Measurements from ENCODE around the gene FOXP1.

DNA sequence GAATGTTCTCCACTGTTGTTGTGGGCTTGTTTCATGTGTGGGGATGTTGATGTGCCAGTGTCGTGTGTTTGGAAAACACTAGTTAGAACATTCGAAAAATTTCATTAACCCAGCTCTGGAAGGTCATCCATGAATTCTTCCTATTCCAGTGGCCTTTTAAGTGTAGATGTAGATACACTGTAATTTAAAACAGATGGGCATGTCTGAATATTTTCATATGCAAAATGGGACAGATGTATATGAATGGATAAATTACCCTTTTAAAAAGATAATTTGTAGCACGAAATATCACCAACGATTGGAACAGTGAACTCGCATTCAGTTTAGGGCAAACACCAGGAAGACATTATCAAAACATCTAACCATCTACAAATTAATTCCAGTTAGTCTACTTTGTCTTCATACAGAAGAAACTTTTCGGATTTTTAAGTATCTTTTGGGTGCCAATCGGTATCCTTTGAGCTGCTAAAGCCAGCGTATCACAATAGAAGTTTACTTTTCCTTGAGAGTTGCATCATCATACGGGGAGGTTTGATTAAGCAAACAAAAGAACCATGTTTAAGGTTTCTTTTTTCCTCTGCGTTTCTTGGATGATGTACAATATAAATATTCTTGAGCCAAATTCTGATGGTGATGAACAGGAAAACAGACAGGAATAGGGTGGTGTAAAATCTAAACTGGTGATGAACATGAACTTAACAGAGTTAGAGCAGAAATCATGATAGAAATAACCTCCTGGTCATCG, 528.1 kb downstream of the FOXP1 start:
- no peak for TF ChIP-seq KDM2B (CRISPR knock-in tag; IDR thresholded peaks at IDR 0.05)
- TF ChIP-seq CTCF (IDR thresholded peaks at IDR 0.05 in 2 of 3, conservative IDR thresholded peaks at IDR 0.05 in 1 of 3; ENCODE audit: insufficient read depth in 2 of 3, low read depth in 1 of 3, low read length in 3 of 3) = no peak
- TF ChIP-seq, protein P1, sequence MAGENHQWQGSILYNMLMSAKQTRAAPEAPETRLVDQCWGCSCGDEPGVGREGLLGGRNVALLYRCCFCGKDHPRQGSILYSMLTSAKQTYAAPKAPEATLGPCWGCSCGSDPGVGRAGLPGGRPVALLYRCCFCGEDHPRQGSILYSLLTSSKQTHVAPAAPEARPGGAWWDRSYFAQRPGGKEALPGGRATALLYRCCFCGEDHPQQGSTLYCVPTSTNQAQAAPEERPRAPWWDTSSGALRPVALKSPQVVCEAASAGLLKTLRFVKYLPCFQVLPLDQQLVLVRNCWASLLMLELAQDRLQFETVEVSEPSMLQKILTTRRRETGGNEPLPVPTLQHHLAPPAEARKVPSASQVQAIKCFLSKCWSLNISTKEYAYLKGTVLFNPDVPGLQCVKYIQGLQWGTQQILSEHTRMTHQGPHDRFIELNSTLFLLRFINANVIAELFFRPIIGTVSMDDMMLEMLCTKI (IDR thresholded peaks at IDR 0.05; ENCODE audit: partially characterized antibody) = no peak
- no peak for TF ChIP-seq SP1 (CRISPR knock-in tag; IDR thresholded peaks at IDR 0.05)
- no peak for TF ChIP-seq FOXK1 (CRISPR knock-in tag; IDR thresholded peaks at IDR 0.05; ENCODE audit: borderline replicate concordance)
- no peak for TF ChIP-seq EGR1 (conservative IDR thresholded peaks at IDR 0.05)
